Endothelial cell of umbilical vein (primary cell): ENCODE data around the gene PNPLA5. TPM values are rescaled to one million over a fixed set of nuclear protein-coding genes. Genes with fewer than 3 reads are reported as not detected.

Source experiments
- BruUV-seq: library from RNA; stranded (reverse); fragments of 400-500 nt; replicated peaks from 2 replicates; lab custom pipeline; 2021; lab: Mats Ljungman, UMichigan
- CTCF ChIA-PET: fragments of 300-600, 350-600 bp; sonication (Branson Sonifier 250); formaldehyde crosslinking; loops from one replicate; lab custom pipeline; 2021; ENCODE audit warnings: antibody characterized with exemption, inconsistent platforms; lab: Charles Lee
- POLR2A ChIA-PET: fragments of 300-600, 350-600 bp; sonication (Branson Sonifier 250); formaldehyde crosslinking; loops from one replicate; lab custom pipeline; 2021; ENCODE audit warnings: antibody characterized with exemption, inconsistent platforms; lab: Charles Lee
- DNase-seq: peaks from one replicate; pipeline ENCODE4 v3.0.0-alpha.2; 2011; ENCODE audit warnings: low read depth, low spot score
- FAIRE-seq: peaks from 2 replicates; lab custom pipeline; 2011; peaks lifted over from hg19 to GRCh38; lab: Jason Lieb, UNC
- H2AFZ ChIP-seq: 2 replicates; pipeline ENCODE4 v1.6.0; 2012; ENCODE audit warnings: low read depth, low read length, control low read depth, inconsistent platforms
- H3K27ac ChIP-seq: 2 replicates; pipeline ENCODE4 v1.5.1; 2011; ENCODE audit warnings: low read depth, mild to moderate bottlenecking, control low read depth, low read length, moderate library complexity; ENCODE audit not compliant: insufficient read depth
- H3K27me3 ChIP-seq, 2 experiments: 2 replicates each; pipeline versions ENCODE4 v1.6.0 to v1.6.1; 2011; ENCODE audit warnings: low read length in 2 of 2, mixed read lengths in 1 of 2; ENCODE audit not compliant: control insufficient read depth in 2 of 2, insufficient read depth in 2 of 2
- H3K36me3 ChIP-seq, 2 experiments: 2 replicates in 1 of 2; 3 replicates in 1 of 2; pipeline ENCODE4 v1.5.1; 2011; ENCODE audit warnings: low read length in 2 of 2, mild to moderate bottlenecking in 1 of 2, moderate library complexity in 1 of 2; ENCODE audit not compliant: control insufficient read depth in 2 of 2, insufficient read depth in 2 of 2; ENCODE audit errors: extremely low read depth in 1 of 2
- H3K4me1 ChIP-seq: 3 replicates; pipeline ENCODE4 v1.5.1; 2011; ENCODE audit warnings: mild to moderate bottlenecking, low read length; ENCODE audit not compliant: control insufficient read depth, insufficient read depth; ENCODE audit errors: extremely low read depth
- H3K4me2 ChIP-seq: 2 replicates; pipeline ENCODE4 v1.6.1; 2011; ENCODE audit warnings: low read length, control low read depth, mixed read lengths; ENCODE audit not compliant: insufficient read depth
- H3K4me3 ChIP-seq, 3 experiments: fragments of 200-600 bp in 1 of 3; sonication (generic), shearing (Covaris generic) in 1 of 3; replicated peaks in 1 of 3; 2 replicates each; pipeline ENCODE4 v1.5.1; 2011 to 2016; ENCODE audit warnings: control low read depth in 3 of 3, low read length in 3 of 3, mild to moderate bottlenecking in 2 of 3, inconsistent platforms in 1 of 3, low read depth in 1 of 3, moderate library complexity in 1 of 3; ENCODE audit not compliant: insufficient read depth in 1 of 3
- H3K79me2 ChIP-seq: 2 replicates; pipeline ENCODE4 v1.6.0; 2012; ENCODE audit warnings: low read length, inconsistent platforms; ENCODE audit not compliant: control insufficient read depth, insufficient read depth
- H3K9ac ChIP-seq: replicated peaks from 2 replicates; pipeline ENCODE3; 2011; ENCODE audit warnings: low read length, control low read depth; ENCODE audit not compliant: insufficient read depth; ENCODE audit errors: extremely low read depth
- H3K9me1 ChIP-seq: replicated peaks from 3 replicates; pipeline ENCODE4 v1.6.0; 2011; ENCODE audit warnings: mild to moderate bottlenecking, low read length; ENCODE audit not compliant: control insufficient read depth, insufficient read depth; ENCODE audit errors: extremely low read depth
- H3K9me3 ChIP-seq: replicated peaks from 2 replicates; pipeline ENCODE4 v1.5.1; 2012; ENCODE audit warnings: low read length, inconsistent platforms; ENCODE audit not compliant: control insufficient read depth, insufficient read depth
- H4K20me1 ChIP-seq: replicated peaks from 2 replicates; pipeline ENCODE3; 2011; ENCODE audit warnings: mild to moderate bottlenecking, low read length; ENCODE audit not compliant: control insufficient read depth, insufficient read depth; ENCODE audit errors: extremely low read depth
- EZH2 ChIP-seq: IDR thresholded peaks from 2 replicates; pipeline ENCODE4 v1.6.1; 2012; ENCODE audit warnings: borderline replicate concordance, low read depth, mild to moderate bottlenecking, moderate library complexity, low read length, inconsistent platforms; ENCODE audit not compliant: severe bottlenecking
- FOS ChIP-seq: IDR thresholded peaks from 2 replicates; pipeline ENCODE4 v1.6.1; 2011; ENCODE audit warnings: mild to moderate bottlenecking, low read length, moderate library complexity, borderline replicate concordance; ENCODE audit not compliant: insufficient read depth
- GATA2 ChIP-seq: IDR thresholded peaks from 2 replicates; pipeline ENCODE4 v1.7.0; 2011; ENCODE audit warnings: low read depth, mild to moderate bottlenecking, moderate library complexity, mixed read lengths, low read length; ENCODE audit not compliant: insufficient read length, insufficient read depth
- JUN ChIP-seq: IDR thresholded peaks from 2 replicates; pipeline ENCODE4 v1.6.1; 2011; ENCODE audit warnings: borderline replicate concordance, low read depth; ENCODE audit not compliant: insufficient read length, insufficient read depth
- MYC ChIP-seq: IDR thresholded peaks from one replicate; pipeline ENCODE4 v1.6.1; 2011; ENCODE audit warnings: mild to moderate bottlenecking, low read depth, low read length
- POLR2A ChIP-seq: IDR thresholded peaks from 2 replicates; pipeline ENCODE4 v1.6.1; 2012; ENCODE audit warnings: low read depth, mild to moderate bottlenecking, control low read depth, low read length
- POLR2AphosphoS5 ChIP-seq: IDR thresholded peaks from 2 replicates; pipeline ENCODE4 v1.6.1; 2012; ENCODE audit warnings: low read depth, mild to moderate bottlenecking, control low read depth, low read length, moderate library complexity; ENCODE audit not compliant: insufficient read depth
- dilution Hi-C: fragments of 300-500 bp; cut with MboI; formaldehyde crosslinking; loops from one replicate; pipeline ENCODE4 v1.15.0; 2019; ENCODE audit warnings: low sequenced_read_pairs; ENCODE audit not compliant: extremely low pct_ligation_motif_present
- intact Hi-C: fragments of 100-400 bp; cut with micrococcal nuclease; formaldehyde crosslinking; loops from one replicate; pipeline ENCODE4 v1.10.0; 2022
- polyA plus RNA-seq, 4 experiments: library from polyadenylated mRNA; depleted of rRNA in 3 of 4; stranded (reverse) in 3 of 4; unstranded in 1 of 4; fragments of >200 nt; gene quantifications; 2 replicates each; pipeline versions ENCODE4 v1.2.1 to v1.2.3, GENCODE V29; 2011 to 2012; ENCODE audit warnings: missing spikeins in 1 of 4
- total RNA-seq: library from RNA; stranded (reverse); gene quantifications from 2 replicates; pipeline ENCODE4 v1.2.3, GENCODE V29; 2021
- TF ChIP-seq, protein P1 (sequence below), 2 donors: IDR thresholded peaks; 1 replicate in 1 of 2; 2 replicates in 1 of 2; pipeline ENCODE4 v1.5.1; 2011; ENCODE audit warnings: low read length in 2 of 2, mild to moderate bottlenecking in 2 of 2, moderate library complexity in 2 of 2, control low read depth in 1 of 2, inconsistent platforms in 1 of 2, low read depth in 1 of 2; ENCODE audit not compliant: insufficient read depth in 1 of 2; ENCODE audit errors: extremely low read depth in 1 of 2
- TF ChIP-seq, protein P2 (sequence below): IDR thresholded peaks from 2 replicates; pipeline ENCODE4 v1.6.1; 2011; ENCODE audit not compliant: insufficient read depth, insufficient read length

The PNPLA5 gene
- total and polyA plus RNA-seq, 2 donors (not counting 3 experiments of a cell fraction or from before 2014, with no cell fraction given) = not detected

DNA sequence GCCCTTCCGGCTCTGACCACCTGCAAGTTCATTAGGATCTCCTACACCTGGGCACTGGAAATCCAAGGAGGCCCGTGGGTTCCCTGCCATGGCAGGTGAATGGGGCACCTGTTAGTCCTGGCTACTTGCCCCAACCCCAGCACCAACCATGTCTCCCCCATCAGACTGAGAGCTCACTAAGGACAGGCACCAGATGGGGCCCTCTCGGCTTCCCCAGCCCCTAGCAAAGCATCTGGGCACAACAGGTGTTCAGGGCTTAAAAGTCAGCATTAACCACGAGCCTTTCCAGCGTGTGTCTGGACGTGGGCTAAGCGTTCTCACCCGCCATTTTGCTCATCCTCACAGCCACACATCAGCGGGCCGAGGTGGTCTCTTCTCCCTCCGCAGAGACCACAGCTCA is 31.7 kb downstream of the PNPLA5 start:
- Histone ChIP-seq H3K4me3 (no peak overlapping the region), H3K36me3 (no peaks in the 10 kb centered on the region), H3K4me2 (no peak overlapping the region), H3K9ac (no peak overlapping the region), H4K20me1 (no peaks in the 10 kb centered on the region), H3K4me1 (no peaks in the 10 kb centered on the region), H3K79me2 (no peaks in the 10 kb centered on the region), H2AFZ (no peak overlapping the region), H3K27ac (no peak overlapping the region), H3K27me3 (peaks cover 0 to 13% of the 10 kb centered on the region in 2 experiments), H3K9me3 (no peaks in the 10 kb centered on the region), H3K9me1 (no peaks in the 10 kb centered on the region)
- TF ChIP-seq POLR2A (no peak), POLR2AphosphoS5 (no peak), FOS (no peak), JUN (no peak), GATA2 (no peak), EZH2 (no peak), MYC (no peak)
- TF ChIP-seq, protein P1, sequence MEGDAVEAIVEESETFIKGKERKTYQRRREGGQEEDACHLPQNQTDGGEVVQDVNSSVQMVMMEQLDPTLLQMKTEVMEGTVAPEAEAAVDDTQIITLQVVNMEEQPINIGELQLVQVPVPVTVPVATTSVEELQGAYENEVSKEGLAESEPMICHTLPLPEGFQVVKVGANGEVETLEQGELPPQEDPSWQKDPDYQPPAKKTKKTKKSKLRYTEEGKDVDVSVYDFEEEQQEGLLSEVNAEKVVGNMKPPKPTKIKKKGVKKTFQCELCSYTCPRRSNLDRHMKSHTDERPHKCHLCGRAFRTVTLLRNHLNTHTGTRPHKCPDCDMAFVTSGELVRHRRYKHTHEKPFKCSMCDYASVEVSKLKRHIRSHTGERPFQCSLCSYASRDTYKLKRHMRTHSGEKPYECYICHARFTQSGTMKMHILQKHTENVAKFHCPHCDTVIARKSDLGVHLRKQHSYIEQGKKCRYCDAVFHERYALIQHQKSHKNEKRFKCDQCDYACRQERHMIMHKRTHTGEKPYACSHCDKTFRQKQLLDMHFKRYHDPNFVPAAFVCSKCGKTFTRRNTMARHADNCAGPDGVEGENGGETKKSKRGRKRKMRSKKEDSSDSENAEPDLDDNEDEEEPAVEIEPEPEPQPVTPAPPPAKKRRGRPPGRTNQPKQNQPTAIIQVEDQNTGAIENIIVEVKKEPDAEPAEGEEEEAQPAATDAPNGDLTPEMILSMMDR (IDR thresholded peaks at IDR 0.05; ENCODE audit: extremely low read depth in 1 of 2, insufficient read depth in 1 of 2, low read depth in 1 of 2, low read length in 2 of 2) = no peak
- TF ChIP-seq, protein P2, sequence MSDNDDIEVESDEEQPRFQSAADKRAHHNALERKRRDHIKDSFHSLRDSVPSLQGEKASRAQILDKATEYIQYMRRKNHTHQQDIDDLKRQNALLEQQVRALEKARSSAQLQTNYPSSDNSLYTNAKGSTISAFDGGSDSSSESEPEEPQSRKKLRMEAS = no peak
- ChIA-PET POLR2A (no interaction called here), CTCF (interaction anchor here (1.1 kb wide), 1 partner anchor 23 kb away, joined by 3 read pairs; no protein-coding TSS in a partner anchor)
- intact Hi-C loops = no loop called here
- dilution Hi-C loops = no loop called here
- no peak for FAIRE-seq
- no peak for DNase-seq
- BruUV-seq = no TSS peak
